Karpas-422 (cell line): ENCODE measurements around the gene DCBLD1. TPM values are rescaled to one million over a fixed set of nuclear protein-coding genes. Genes with fewer than 3 reads are reported as not detected.
A peak's percentile ranks its signal among the peaks of the same experiment; 100 is the strongest.

Experiments used
- DNase-seq: peaks from one replicate; pipeline ENCODE4 v3.0.0-alpha.2; 2015
- H2AFZ ChIP-seq: fragments of 200-600 bp; sonication (generic); 2 replicates; pipeline ENCODE4 v1.6.1; 2014; ENCODE audit warnings: antibody characterized with exemption, low read length, mixed read lengths
- H3K27ac ChIP-seq: fragments of 200-600 bp; sonication (generic); 2 replicates; pipeline ENCODE4 v1.5.1; 2014; ENCODE audit warnings: mild to moderate bottlenecking, low read length, moderate library complexity
- H3K27me3 ChIP-seq: fragments of 200-600 bp; sonication (generic); 2 replicates; pipeline ENCODE4 v1.6.1; 2014; ENCODE audit warnings: low read length, mixed read lengths
- H3K36me3 ChIP-seq: fragments of 200-600 bp; sonication (generic); 2 replicates; pipeline ENCODE4 v1.6.1; 2014; ENCODE audit warnings: low read length, mixed read lengths; ENCODE audit not compliant: insufficient read depth
- H3K4me1 ChIP-seq: fragments of 200-600 bp; sonication (generic); 2 replicates; pipeline ENCODE4 v1.6.1; 2014; ENCODE audit warnings: mild to moderate bottlenecking, low read length, mixed read lengths
- H3K4me2 ChIP-seq: fragments of 200-600 bp; sonication (generic); 2 replicates; pipeline ENCODE4 v1.6.1; 2014; ENCODE audit warnings: low read length, low read depth, mild to moderate bottlenecking; ENCODE audit not compliant: poor library complexity, severe bottlenecking
- H3K4me3 ChIP-seq: fragments of 200-600 bp; sonication (generic); 2 replicates; pipeline ENCODE4 v1.5.1; 2014; ENCODE audit warnings: mild to moderate bottlenecking, antibody characterized with exemption, low read length, mixed read lengths
- H3K79me2 ChIP-seq: fragments of 200-600 bp; sonication (generic); 2 replicates; pipeline ENCODE4 v1.6.1; 2014; ENCODE audit warnings: mild to moderate bottlenecking, low read length, mixed read lengths
- H3K9ac ChIP-seq: fragments of 200-600 bp; sonication (generic); 2 replicates; pipeline ENCODE4 v1.6.0; 2014; ENCODE audit warnings: low read length
- H3K9me2 ChIP-seq: fragments of 200-600 bp; sonication (generic), shearing (Covaris generic); replicated peaks from 2 replicates; pipeline ENCODE4 v1.6.0; 2014; ENCODE audit warnings: mild to moderate bottlenecking, low read length, moderate library complexity; ENCODE audit not compliant: insufficient read depth
- H3K9me3 ChIP-seq: fragments of 300-700, 200-600 bp; sonication (generic); 2 replicates; pipeline ENCODE4 v1.6.1; 2014; ENCODE audit warnings: low read length, mixed read lengths
- H4K20me1 ChIP-seq: fragments of 200-600 bp; sonication (generic); 2 replicates; pipeline ENCODE4 v1.6.1; 2014; ENCODE audit warnings: mild to moderate bottlenecking, antibody characterized with exemption, low read length, low read depth; ENCODE audit not compliant: insufficient read depth
- total RNA-seq: library from RNA; depleted of rRNA; stranded (reverse); fragments of >200 nt; shearing (Covaris generic); gene quantifications from 2 replicates; pipeline ENCODE4 v1.2.3, GENCODE V29; 2014; ENCODE audit warnings: low replicate concordance

The DCBLD1 gene
- total RNA-seq, 1 experiment from 2014 or later: not detected

DNA sequence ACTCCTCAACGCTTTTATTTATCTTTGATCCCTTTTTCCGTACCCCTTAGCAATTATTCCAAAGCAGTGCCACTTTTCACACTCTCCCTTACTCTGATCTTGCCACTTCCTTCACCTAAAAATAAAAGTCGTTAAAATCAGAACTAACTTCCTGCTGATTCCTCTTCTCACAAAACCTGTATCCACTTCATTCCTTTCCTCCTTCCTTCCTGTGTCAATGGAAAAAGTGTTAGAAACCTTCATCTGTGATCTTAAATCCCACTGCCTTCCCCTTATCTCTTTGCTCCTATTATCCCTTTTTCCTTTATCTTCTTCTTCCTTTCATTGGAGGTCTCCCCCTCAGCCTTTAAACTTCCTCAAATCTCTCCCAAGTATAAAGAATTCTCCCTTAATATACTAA lies 70.7 kb downstream of the DCBLD1 start:
- H3K4me3 ChIP-seq: no peak overlapping the region
- no peak overlapping the region for H2AFZ ChIP-seq
- no peaks in the 10 kb centered on the region for H3K9me3 ChIP-seq

DNA sequence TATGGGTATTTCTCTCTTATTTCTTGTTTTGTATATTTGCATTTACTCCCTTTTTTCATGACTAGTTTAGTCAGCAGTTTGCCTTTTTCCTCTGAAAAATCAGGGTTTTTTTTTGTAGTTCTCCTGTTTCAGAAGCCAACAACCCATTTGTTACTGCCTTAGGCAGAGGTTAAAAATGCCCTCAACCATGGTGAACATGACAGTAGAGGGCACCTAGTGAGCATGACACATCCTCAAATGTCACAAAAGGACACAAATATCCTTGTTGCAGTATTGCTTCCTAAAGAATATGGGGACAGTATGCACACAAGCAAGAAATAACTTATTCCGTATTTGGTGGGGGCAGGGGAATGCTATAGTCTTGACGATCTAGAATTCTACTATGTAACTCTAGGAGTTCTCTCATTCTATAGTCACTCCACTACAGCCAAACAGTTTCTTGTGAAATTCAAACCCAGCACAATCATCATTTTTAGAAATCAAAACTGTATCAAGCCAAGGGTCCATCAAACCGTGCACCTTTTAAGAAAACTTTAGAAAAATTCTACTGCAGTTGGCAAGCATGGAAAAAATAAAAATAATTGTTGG lies 72.9 kb downstream of the DCBLD1 start:
- no peaks in the 10 kb centered on the region for H3K79me2 ChIP-seq
- H3K36me3 ChIP-seq: no peaks in the 10 kb centered on the region; the same call in 1 of the 2 replicates
- H3K4me1 ChIP-seq: 0 out of 2 replicates have a peak, but pooled peaks cover 4% of the 10 kb centered on the region
- no peaks in the 10 kb centered on the region for H3K9me3 ChIP-seq
- no peak for DNase-seq
- H3K9ac ChIP-seq: no peak overlapping the region
- no peak overlapping the region for H2AFZ ChIP-seq
- no peaks in the 10 kb centered on the region for H3K27me3 ChIP-seq
- no peak overlapping the region for H3K27ac ChIP-seq
- no peak overlapping the region for H3K4me2 ChIP-seq
- no peaks in the 10 kb centered on the region for H4K20me1 ChIP-seq
- H3K4me3 ChIP-seq: no peak overlapping the region
- no peaks in the 10 kb centered on the region for H3K9me2 ChIP-seq

More for the DNA sequence above, 70.7 kb downstream of the DCBLD1 start:
- no peaks in the 10 kb centered on the region for H4K20me1 ChIP-seq
- H3K4me2 ChIP-seq: no peak overlapping the region
- H3K27ac ChIP-seq: no peak overlapping the region
- no peaks in the 10 kb centered on the region for H3K9me2 ChIP-seq
- H3K36me3 ChIP-seq: no peaks in the 10 kb centered on the region
- no peaks in the 10 kb centered on the region for H3K27me3 ChIP-seq
- no peak overlapping the region for H3K9ac ChIP-seq
- no peak for DNase-seq
- 0 out of 2 replicates have a peak, but pooled peaks cover 4% of the 10 kb centered on the region for H3K4me1 ChIP-seq
- H3K79me2 ChIP-seq: no peaks in the 10 kb centered on the region

DNA sequence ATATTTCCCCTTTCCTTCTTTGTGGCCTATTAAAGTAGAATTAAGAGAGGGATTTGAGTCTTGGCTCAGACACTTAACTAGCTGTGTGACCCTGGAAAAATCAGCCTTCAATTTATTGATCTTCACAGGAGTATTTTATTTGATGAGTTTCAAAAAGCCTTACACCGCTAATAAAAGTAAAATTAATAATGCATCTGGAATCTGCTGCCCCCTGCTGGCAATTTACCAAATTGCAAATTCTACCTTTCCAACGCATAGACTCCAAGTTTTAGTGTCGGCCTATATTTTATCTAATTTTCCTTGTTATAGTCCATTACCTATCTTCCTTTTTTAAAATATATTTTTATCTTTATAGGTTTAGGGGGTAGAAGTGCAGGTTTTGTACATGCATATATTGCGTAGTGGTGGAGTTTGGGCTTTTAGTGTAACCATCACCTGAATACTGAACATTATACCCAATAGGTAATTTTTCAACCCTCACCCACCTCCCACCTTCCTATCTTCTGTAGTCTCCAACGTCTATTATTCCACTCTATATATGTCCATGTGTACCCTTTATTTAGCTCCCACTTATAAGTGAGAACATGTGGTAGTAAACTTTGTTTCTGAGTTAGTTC lies 73.5 kb downstream of the DCBLD1 start:
- H4K20me1 ChIP-seq: no peaks in the 10 kb centered on the region
- 0 out of 2 replicates have a peak, but pooled peaks cover 4% of the 10 kb centered on the region for H3K4me1 ChIP-seq
- peak; percentile 79 for DNase-seq
- H3K9ac ChIP-seq: no peak overlapping the region
- no peaks in the 10 kb centered on the region for H3K9me3 ChIP-seq
- H3K27me3 ChIP-seq: no peaks in the 10 kb centered on the region
- H3K9me2 ChIP-seq: no peaks in the 10 kb centered on the region
- H2AFZ ChIP-seq: no peak overlapping the region
- H3K79me2 ChIP-seq: no peaks in the 10 kb centered on the region
- no peak overlapping the region for H3K4me3 ChIP-seq
- no peaks in the 10 kb centered on the region; the same call in 1 of the 2 replicates for H3K36me3 ChIP-seq
- no peak overlapping the region for H3K4me2 ChIP-seq
- H3K27ac ChIP-seq: no peak overlapping the region

DNA sequence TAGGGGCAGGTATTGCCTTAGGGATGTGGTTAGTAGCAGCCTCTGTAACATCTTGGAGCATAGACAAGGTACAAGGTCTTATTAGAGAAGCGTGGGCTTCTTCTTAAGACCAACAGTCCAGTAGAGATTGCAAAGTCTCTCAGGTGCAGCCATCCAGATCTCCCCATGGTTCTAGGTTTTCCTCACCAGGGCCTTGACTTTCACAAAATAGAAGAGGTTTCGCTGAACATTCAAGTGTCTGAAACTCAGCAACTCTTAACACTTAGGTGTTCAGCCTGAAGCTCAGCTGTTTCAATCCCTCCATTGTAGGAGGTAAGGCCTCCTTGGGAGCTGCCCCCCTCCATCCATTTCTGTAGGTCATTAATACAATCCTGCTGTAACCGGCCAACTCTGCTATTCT lies 75.5 kb downstream of the DCBLD1 start:
- Histone ChIP-seq H3K9me2 (no peaks in the 10 kb centered on the region), H3K27me3 (no peaks in the 10 kb centered on the region), H3K79me2 (no peaks in the 10 kb centered on the region), H3K27ac (no peak overlapping the region), H3K4me3 (no peak overlapping the region), H3K9me3 (no peaks in the 10 kb centered on the region), H3K4me2 (no peak overlapping the region), H4K20me1 (no peaks in the 10 kb centered on the region), H2AFZ (no peak overlapping the region), H3K4me1 (0 out of 2 replicates have a peak, but pooled peaks cover 4% of the 10 kb centered on the region), H3K9ac (no peak overlapping the region), H3K36me3 (peaks cover 8% of the 10 kb centered on the region; the same call in 1 of the 2 replicates)
- DNase-seq: no peak

DNA sequence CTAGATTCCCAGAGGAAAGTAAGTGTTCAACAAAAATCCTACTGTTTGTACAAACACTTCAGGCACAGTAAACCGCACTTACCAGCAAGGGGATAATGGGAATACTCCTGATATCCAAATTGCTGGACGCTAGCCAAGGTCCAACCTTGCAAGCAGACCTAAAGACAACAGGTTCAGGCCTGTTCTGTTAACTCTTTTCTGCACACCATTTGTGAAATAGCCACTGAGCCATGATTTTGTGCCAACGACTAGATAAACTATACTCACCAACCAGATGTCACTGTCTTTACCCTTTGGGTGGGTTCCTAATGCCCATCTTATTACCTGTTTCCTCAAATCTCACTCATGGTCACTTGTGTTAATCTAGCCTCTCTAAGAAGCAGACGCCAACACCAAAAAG lies 76.3 kb downstream of the DCBLD1 start:
- no peak overlapping the region for H2AFZ ChIP-seq
- no peak overlapping the region for H3K9ac ChIP-seq
- no peak for DNase-seq
- H3K9me2 ChIP-seq: no peaks in the 10 kb centered on the region
- H3K4me1 ChIP-seq: 0 out of 2 replicates have a peak, but pooled peaks cover 4% of the 10 kb centered on the region
- no peak overlapping the region for H3K4me3 ChIP-seq
- no peaks in the 10 kb centered on the region for H3K9me3 ChIP-seq
- H3K27me3 ChIP-seq: no peaks in the 10 kb centered on the region
- H3K79me2 ChIP-seq: no peaks in the 10 kb centered on the region
- no peak overlapping the region for H3K27ac ChIP-seq
- H3K4me2 ChIP-seq: no peak overlapping the region
- H3K36me3 ChIP-seq: peaks cover 10% of the 10 kb centered on the region; the same call in 1 of the 2 replicates
- H4K20me1 ChIP-seq: no peaks in the 10 kb centered on the region

DNA sequence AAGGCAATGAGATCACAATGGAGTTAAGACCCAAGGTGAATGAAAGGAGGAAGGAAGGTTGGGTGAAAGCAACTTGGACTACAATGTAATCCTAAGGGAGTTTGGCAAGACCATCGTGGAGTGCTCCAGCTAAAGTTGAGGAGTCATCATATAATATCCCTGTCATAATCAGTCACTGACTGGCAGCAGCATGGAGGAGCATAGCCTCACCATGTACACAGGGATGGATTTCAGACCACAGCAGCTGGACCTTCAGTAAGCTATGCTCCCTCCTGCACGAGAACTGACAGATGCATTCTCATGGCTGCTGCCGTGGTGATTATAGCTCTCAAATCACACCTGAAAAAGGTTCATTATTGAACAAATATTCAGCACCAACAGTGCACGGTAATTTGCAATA lies 76.8 kb downstream of the DCBLD1 start:
- Histone ChIP-seq H3K9me3 (no peaks in the 10 kb centered on the region), H3K4me3 (no peak overlapping the region), H3K36me3 (peaks cover 10% of the 10 kb centered on the region; the same call in 1 of the 2 replicates), H3K4me1 (0 out of 2 replicates have a peak, but pooled peaks cover 4% of the 10 kb centered on the region), H3K4me2 (no peak overlapping the region), H2AFZ (no peak overlapping the region), H4K20me1 (no peaks in the 10 kb centered on the region), H3K79me2 (no peaks in the 10 kb centered on the region), H3K27ac (no peak overlapping the region), H3K9ac (no peak overlapping the region), H3K27me3 (no peaks in the 10 kb centered on the region), H3K9me2 (no peaks in the 10 kb centered on the region)
- no peak for DNase-seq

DNA sequence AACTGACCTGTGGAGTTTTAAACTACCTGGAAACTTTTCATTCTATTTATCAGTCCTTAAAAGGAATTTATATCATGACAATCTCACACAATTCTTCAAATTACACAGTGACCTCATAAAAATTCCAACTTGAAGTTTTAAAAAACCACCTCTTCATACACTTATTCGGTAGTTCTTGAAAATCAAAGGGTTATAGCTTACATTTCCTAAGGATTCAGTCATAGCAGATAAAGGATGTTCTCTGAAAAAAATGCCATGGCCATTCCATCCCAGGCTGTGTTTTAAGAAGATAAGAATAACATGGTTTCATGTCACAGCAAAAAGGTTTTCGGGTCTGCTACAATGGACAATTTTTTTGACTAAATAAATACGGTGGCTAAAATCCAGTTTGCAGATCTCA lies 78.7 kb downstream of the DCBLD1 start:
- Histone ChIP-seq H3K79me2 (peaks cover 10% of the 10 kb centered on the region), H3K36me3 (peaks cover 26% of the 10 kb centered on the region), H3K4me2 (no peak overlapping the region), H3K4me3 (no peak overlapping the region), H4K20me1 (no peaks in the 10 kb centered on the region), H3K9me2 (no peaks in the 10 kb centered on the region), H2AFZ (no peak overlapping the region), H3K4me1 (peaks cover 7% of the 10 kb centered on the region; the same call in 1 of the 2 replicates), H3K9me3 (no peaks in the 10 kb centered on the region), H3K27ac (no peak overlapping the region), H3K9ac (no peak overlapping the region), H3K27me3 (no peaks in the 10 kb centered on the region)
- no peak for DNase-seq

DNA sequence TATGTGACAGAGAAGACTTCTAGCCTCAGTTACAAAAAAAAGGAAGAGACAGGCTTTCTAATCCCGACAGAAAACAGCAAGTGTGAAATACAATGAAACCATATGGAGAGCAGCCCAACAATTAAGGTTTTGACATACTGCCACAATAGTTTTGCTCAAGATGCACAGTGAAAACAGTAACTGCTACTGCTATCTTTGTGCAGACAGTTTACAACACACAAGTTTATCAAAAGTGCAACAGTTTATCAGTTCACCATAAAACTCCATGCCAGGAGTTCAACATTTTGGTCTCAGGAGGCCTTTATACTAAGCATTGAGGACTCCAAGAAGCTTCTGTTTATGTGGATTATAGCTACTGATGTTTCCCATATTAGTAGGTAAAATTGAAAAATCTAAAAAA lies 82.2 kb downstream of the DCBLD1 start:
- H3K4me1 ChIP-seq: peaks cover 3% of the 10 kb centered on the region; the same call in 1 of the 2 replicates
- H3K27me3 ChIP-seq: no peaks in the 10 kb centered on the region
- no peak overlapping the region for H3K4me2 ChIP-seq
- DNase-seq: no peak
- peaks cover 10% of the 10 kb centered on the region for H3K79me2 ChIP-seq
- no peak overlapping the region for H3K27ac ChIP-seq
- H3K9me3 ChIP-seq: no peaks in the 10 kb centered on the region
- no peak overlapping the region for H3K9ac ChIP-seq
- no peaks in the 10 kb centered on the region for H4K20me1 ChIP-seq
- H3K36me3 ChIP-seq: peaks cover 52% of the 10 kb centered on the region
- H3K9me2 ChIP-seq: no peaks in the 10 kb centered on the region
- no peak overlapping the region for H3K4me3 ChIP-seq
- H2AFZ ChIP-seq: no peak overlapping the region
